Nephron (organoid): ENCODE data around the gene OR4K2.

Experiments used
- H3K27ac Mint-ChIP-seq, 3 experiments: 2 replicates each; pipeline ENCODE4 v1.8.0; 2020; ENCODE audit warnings: mixed read lengths in 3 of 3, mild to moderate bottlenecking in 2 of 3, moderate library complexity in 1 of 3
- H3K27me3 Mint-ChIP-seq: 2 replicates; pipeline ENCODE4 v1.8.0; 2021; ENCODE audit warnings: low read depth, mild to moderate bottlenecking, moderate library complexity, mixed read lengths
- H3K36me3 Mint-ChIP-seq: 2 replicates; pipeline ENCODE4 v1.8.0; 2020; ENCODE audit warnings: low read depth, mixed read lengths
- H3K4me1 Mint-ChIP-seq: 2 replicates; pipeline ENCODE4 v1.8.0; 2020; ENCODE audit warnings: mixed read lengths
- H3K4me3 Mint-ChIP-seq, 3 experiments: 2 replicates each; pipeline ENCODE4 v1.8.0; 2020; ENCODE audit warnings: mild to moderate bottlenecking in 3 of 3, mixed read lengths in 3 of 3, moderate library complexity in 2 of 3
- H3K9me3 Mint-ChIP-seq: 2 replicates; pipeline ENCODE4 v1.8.0; 2020; ENCODE audit warnings: mixed read lengths
- CTCF ChIP-seq, 3 experiments: fragments of 200-600 bp; sonication (generic); IDR thresholded peaks; one replicate each; pipeline ENCODE4 v1.5.0; 2021; ENCODE audit warnings: antibody characterized with exemption in 3 of 3; ENCODE audit not compliant: unreplicated experiment in 3 of 3

Gene OR4K2

DNA sequence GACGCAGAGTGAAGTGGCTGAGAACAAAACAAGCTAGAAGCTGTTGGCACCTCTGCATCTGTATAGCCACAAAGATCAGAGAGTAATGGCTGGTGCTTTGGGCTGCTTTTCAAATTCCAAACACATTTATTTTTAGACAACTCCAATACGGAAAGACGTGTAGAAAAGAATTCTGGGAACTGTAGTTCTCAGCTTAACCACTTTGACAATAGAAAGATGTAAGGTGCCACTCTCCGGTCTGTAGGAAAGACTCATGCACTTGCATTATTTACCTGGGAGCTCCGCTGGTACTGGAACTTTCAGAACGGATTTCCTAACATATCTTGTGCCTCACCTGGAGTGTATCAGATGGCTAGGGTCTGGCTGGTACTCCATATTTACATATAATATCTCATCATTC, 1.8 kb upstream of the OR4K2 start:
- no peaks in the 10 kb centered on the region for H3K36me3 Mint-ChIP-seq
- no peak for TF ChIP-seq CTCF (IDR thresholded peaks at IDR 0.05; ENCODE audit: unreplicated experiment in 3 of 3)
- no peak overlapping the region for H3K27ac Mint-ChIP-seq
- no peaks in the 10 kb centered on the region for H3K4me1 Mint-ChIP-seq
- H3K27me3 Mint-ChIP-seq: no peaks in the 10 kb centered on the region
- peaks cover 27% of the 10 kb centered on the region for H3K9me3 Mint-ChIP-seq
- no peak overlapping the region for H3K4me3 Mint-ChIP-seq

DNA sequence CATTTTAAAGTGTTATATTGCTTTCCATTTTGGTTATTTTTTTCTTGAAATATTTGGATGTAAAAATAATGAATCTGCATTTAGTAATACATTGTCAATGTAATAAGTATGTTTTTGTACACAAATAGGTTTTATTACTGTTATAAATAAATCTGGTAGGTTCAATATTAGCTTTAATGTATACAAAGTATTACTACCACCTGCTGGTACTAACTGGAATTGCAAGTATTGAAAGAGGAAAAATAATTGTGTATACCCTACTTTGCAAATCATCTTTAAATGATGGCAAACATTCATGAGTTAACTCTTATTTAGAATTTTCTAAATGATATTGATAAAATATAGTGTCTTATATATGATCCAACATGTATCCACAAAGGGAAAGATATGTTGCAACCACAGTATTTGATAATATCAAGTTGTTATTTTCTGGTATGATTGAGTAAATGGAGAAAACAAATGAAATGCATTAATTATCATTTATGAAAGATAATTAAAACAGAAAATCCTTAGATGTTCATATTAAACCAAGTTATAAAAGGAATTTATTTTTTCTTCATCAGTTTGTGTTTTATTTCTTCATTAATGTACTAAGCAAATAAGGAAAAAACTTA, 3.2 kb downstream of the OR4K2 start:
- H3K27ac Mint-ChIP-seq: no peak overlapping the region
- no peaks in the 10 kb centered on the region for H3K36me3 Mint-ChIP-seq

GRCh38 chr14:19895282-19895681, 20.3 kb downstream of the OR4K2 start:
- H3K4me3 Mint-ChIP-seq: no peak overlapping the region
- peaks cover 38% of the 10 kb centered on the region for H3K9me3 Mint-ChIP-seq
- no peak for TF ChIP-seq CTCF (IDR thresholded peaks at IDR 0.05; ENCODE audit: unreplicated experiment in 3 of 3)
- H3K27me3 Mint-ChIP-seq: no peaks in the 10 kb centered on the region
- no peak overlapping the region for H3K27ac Mint-ChIP-seq
- no peaks in the 10 kb centered on the region for H3K36me3 Mint-ChIP-seq
- no peaks in the 10 kb centered on the region for H3K4me1 Mint-ChIP-seq

More for the DNA sequence above, 3.2 kb downstream of the OR4K2 start:
- no peak overlapping the region for H3K4me3 Mint-ChIP-seq
- H3K27me3 Mint-ChIP-seq: no peaks in the 10 kb centered on the region
- no peaks in the 10 kb centered on the region for H3K4me1 Mint-ChIP-seq
- peaks cover 32% of the 10 kb centered on the region for H3K9me3 Mint-ChIP-seq
- TF ChIP-seq CTCF (IDR thresholded peaks at IDR 0.05; ENCODE audit: unreplicated experiment in 3 of 3): peak in 2 of 3 experiments; percentile 23 to 48

GRCh38 chr14:19900999-19901398, 26.1 kb downstream of the OR4K2 start:
- Mint-ChIP-seq H3K27me3 (peaks cover 3% of the 10 kb centered on the region), H3K9me3 (peaks cover 66% of the 10 kb centered on the region), H3K27ac (no peak overlapping the region), H3K4me1 (no peaks in the 10 kb centered on the region), H3K36me3 (no peaks in the 10 kb centered on the region), H3K4me3 (no peak overlapping the region)
- no peak for TF ChIP-seq CTCF (IDR thresholded peaks at IDR 0.05; ENCODE audit: unreplicated experiment in 3 of 3)

- H3K4me1 Mint-ChIP-seq: no peaks in the 10 kb centered on the region
- no peak for TF ChIP-seq CTCF (IDR thresholded peaks at IDR 0.05; ENCODE audit: unreplicated experiment in 3 of 3)
Measured at GRCh38 chr14:19902409-19902808, 27.5 kb downstream of the OR4K2 start.

DNA sequence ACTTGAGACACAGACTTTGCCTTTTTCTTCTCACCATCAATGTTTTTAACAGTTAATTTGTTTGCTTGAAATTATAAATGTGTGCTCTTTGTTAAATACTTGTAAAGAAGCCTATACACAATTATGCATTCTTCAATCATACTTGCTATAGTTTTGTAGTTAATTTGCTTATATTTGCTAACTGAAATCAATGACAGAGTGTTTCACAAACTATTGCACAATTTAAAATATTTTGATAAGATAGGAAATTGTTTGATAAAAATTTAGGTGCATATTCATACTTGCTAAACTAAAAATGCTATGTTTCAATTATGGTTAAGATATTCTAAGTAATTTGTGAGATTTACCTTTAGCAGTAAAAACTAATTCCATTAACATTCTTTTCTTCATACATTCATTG, 31.7 kb downstream of the OR4K2 start:
- Mint-ChIP-seq H3K4me3 (no peak overlapping the region), H3K36me3 (no peaks in the 10 kb centered on the region), H3K27ac (no peak overlapping the region), H3K4me1 (no peaks in the 10 kb centered on the region), H3K27me3 (peaks cover 3% of the 10 kb centered on the region), H3K9me3 (peaks cover 77% of the 10 kb centered on the region)
- TF ChIP-seq CTCF (IDR thresholded peaks at IDR 0.05; ENCODE audit: unreplicated experiment in 3 of 3): no peak

More at GRCh38 chr14:19902409-19902808, 27.5 kb downstream of the OR4K2 start:
- H3K27me3 Mint-ChIP-seq: peaks cover 3% of the 10 kb centered on the region
- peaks cover 62% of the 10 kb centered on the region for H3K9me3 Mint-ChIP-seq
- no peak overlapping the region for H3K27ac Mint-ChIP-seq
- no peak overlapping the region for H3K4me3 Mint-ChIP-seq
- no peaks in the 10 kb centered on the region for H3K36me3 Mint-ChIP-seq
